GM23338 (cell line): ENCODE results near the gene THRA. TPM values are rescaled to one million over a fixed set of nuclear protein-coding genes. Genes with fewer than 3 reads are reported as not detected.

Experiments used
- ATAC-seq: fragments of 200-7000 bp; cut with Tn5 transposase; 3 replicates; pipeline ENCODE4 v1.9.1; 2020
- DNase-seq: peaks from one replicate; pipeline ENCODE4 v3.0.0-alpha.2; 2015; ENCODE audit warnings: low spot score
- H2AFZ ChIP-seq: fragments of 200-600 bp; sonication (generic); 2 replicates; pipeline ENCODE4 v1.8.0; 2016; ENCODE audit warnings: antibody characterized with exemption, mild to moderate bottlenecking, moderate library complexity
- H3F3A ChIP-seq: fragments of 200-600 bp; sonication (generic); replicated peaks from 2 replicates; pipeline ENCODE4 v1.8.0; 2017; ENCODE audit warnings: antibody characterized with exemption, mixed run types, low read depth
- H3K27ac ChIP-seq: fragments of 200-600 bp; sonication (generic); 2 replicates; pipeline ENCODE4 v1.6.1; 2016; ENCODE audit warnings: low read depth
- H3K27me3 ChIP-seq: fragments of 200-600 bp; sonication (generic); 2 replicates; pipeline ENCODE4 v1.8.0; 2016; ENCODE audit warnings: mild to moderate bottlenecking, mixed run types, moderate library complexity; ENCODE audit not compliant: insufficient read depth
- H3K36me3 ChIP-seq: fragments of 200-600 bp; sonication (generic); 2 replicates; pipeline ENCODE4 v1.8.0; 2016; ENCODE audit warnings: mild to moderate bottlenecking; ENCODE audit not compliant: insufficient read depth
- H3K4me1 ChIP-seq: fragments of 200-600 bp; sonication (generic); 2 replicates; pipeline ENCODE4 v1.8.0; 2016; ENCODE audit warnings: mild to moderate bottlenecking, moderate library complexity; ENCODE audit not compliant: insufficient read depth
- H3K4me2 ChIP-seq: fragments of 200-600 bp; sonication (generic); 2 replicates; pipeline ENCODE4 v1.7.1; 2017; ENCODE audit warnings: mixed run types
- H3K4me3 ChIP-seq: fragments of 200-600 bp; sonication (generic); 2 replicates; pipeline ENCODE4 v1.6.1; 2016; ENCODE audit warnings: mixed run types
- H3K79me2 ChIP-seq: fragments of 200-600 bp; sonication (generic); replicated peaks from 2 replicates; pipeline ENCODE4 v1.8.0; 2017; ENCODE audit warnings: mild to moderate bottlenecking; ENCODE audit not compliant: insufficient read depth
- H3K9me2 ChIP-seq: fragments of 200-600 bp; sonication (generic); 2 replicates; pipeline ENCODE4 v1.8.0; 2017; ENCODE audit not compliant: insufficient read depth
- H4K20me1 ChIP-seq: fragments of 200-600 bp; sonication (generic); replicated peaks from 2 replicates; pipeline ENCODE4 v1.8.0; 2017; ENCODE audit warnings: mild to moderate bottlenecking; ENCODE audit not compliant: insufficient read depth
- H3K27ac Mint-ChIP-seq: 2 replicates; pipeline ENCODE4 v1.8.0; 2020; ENCODE audit warnings: inconsistent platforms, mild to moderate bottlenecking, moderate library complexity, mixed read lengths
- H3K27me3 Mint-ChIP-seq: 3 replicates; pipeline ENCODE4 v1.8.0; 2022; ENCODE audit warnings: low read depth, mild to moderate bottlenecking, moderate library complexity, mixed read lengths, inconsistent platforms; ENCODE audit not compliant: insufficient read depth, poor library complexity
- H3K36me3 Mint-ChIP-seq: 3 replicates; pipeline ENCODE4 v1.8.0; 2021; ENCODE audit warnings: low read depth, mild to moderate bottlenecking, inconsistent platforms, moderate library complexity, mixed read lengths
- H3K4me1 Mint-ChIP-seq: 3 replicates; pipeline ENCODE4 v1.8.0; 2020; ENCODE audit warnings: mild to moderate bottlenecking, inconsistent platforms, mixed read lengths
- H3K4me3 Mint-ChIP-seq: 3 replicates; pipeline ENCODE4 v1.8.0; 2021; ENCODE audit warnings: moderate library complexity, mild to moderate bottlenecking, inconsistent platforms, mixed read lengths
- H3K9me3 Mint-ChIP-seq: 3 replicates; pipeline ENCODE4 v1.8.0; 2020; ENCODE audit warnings: moderate library complexity, mild to moderate bottlenecking, inconsistent platforms, mixed read lengths
- EZH2 ChIP-seq: fragments of 200-600 bp; sonication (generic); IDR thresholded peaks from one replicate; pipeline ENCODE4 v1.8.0; 2017; ENCODE audit warnings: antibody characterized with exemption, mild to moderate bottlenecking, low read depth; ENCODE audit not compliant: unreplicated experiment
- EZH2phosphoT487 ChIP-seq: fragments of 200-600 bp; sonication (generic); IDR thresholded peaks from one replicate; pipeline ENCODE4 v1.8.1; 2018; ENCODE audit warnings: antibody characterized with exemption; ENCODE audit not compliant: unreplicated experiment
- POLR2AphosphoS5 ChIP-seq: IDR thresholded peaks from 2 replicates; pipeline ENCODE4 v1.6.1; 2016; ENCODE audit warnings: antibody characterized with exemption, low read depth
- ZNF114 ChIP-seq: fragments of 250-450 bp; sonication (Bioruptor Pico); IDR thresholded peaks from 2 replicates; pipeline ENCODE4 v1.5.0; 2020; ENCODE audit warnings: mild to moderate bottlenecking, moderate library complexity
- ZNF331 ChIP-seq: fragments of 250-450 bp; sonication (Bioruptor Pico); IDR thresholded peaks from 2 replicates; pipeline ENCODE4 v1.5.0; 2020; ENCODE audit warnings: low read depth, mild to moderate bottlenecking, moderate library complexity
- polyA plus RNA-seq: library from polyadenylated mRNA; unstranded; fragments of >200 nt; fragmentation: Nextera tagmentation; extraction: Ambion mirVana; gene quantifications from 2 replicates; pipeline ENCODE4 v1.2.1, GENCODE V29; 2016
- total RNA-seq: library from RNA; depleted of rRNA; stranded (reverse); fragments of >200 nt; shearing (Covaris generic); gene quantifications from 2 replicates; pipeline ENCODE4 v1.2.3, GENCODE V29; 2014
- TF ChIP-seq, protein P1 (sequence below): IDR thresholded peaks from 2 replicates; pipeline ENCODE4 v1.6.1; 2016; ENCODE audit warnings: antibody characterized with exemption
- TF ChIP-seq, protein P2 (sequence below): IDR thresholded peaks from one replicate; pipeline ENCODE4 v1.6.1; 2018; ENCODE audit warnings: antibody characterized with exemption; ENCODE audit not compliant: unreplicated experiment
- TF ChIP-seq, protein P3 (sequence below): fragments of 250-450 bp; sonication (Bioruptor Pico); IDR thresholded peaks from 2 replicates; pipeline ENCODE4 v1.5.0; 2020; ENCODE audit warnings: mild to moderate bottlenecking, moderate library complexity
- TF ChIP-seq, protein P4 (sequence below), 2 experiments: fragments of 200-600 bp in 1 of 2; sonication (generic) in 1 of 2; conservative IDR thresholded peaks; 2 replicates each; pipeline versions ENCODE4 v1.5.1 to v1.6.1; 2016 to 2017; ENCODE audit warnings: antibody characterized with exemption in 2 of 2, low read depth in 2 of 2, mild to moderate bottlenecking in 2 of 2, moderate library complexity in 1 of 2

Gene THRA
- total and polyA plus RNA-seq, 2 experiments from 2014 or later: 3.4 to 10.5 TPM

DNA sequence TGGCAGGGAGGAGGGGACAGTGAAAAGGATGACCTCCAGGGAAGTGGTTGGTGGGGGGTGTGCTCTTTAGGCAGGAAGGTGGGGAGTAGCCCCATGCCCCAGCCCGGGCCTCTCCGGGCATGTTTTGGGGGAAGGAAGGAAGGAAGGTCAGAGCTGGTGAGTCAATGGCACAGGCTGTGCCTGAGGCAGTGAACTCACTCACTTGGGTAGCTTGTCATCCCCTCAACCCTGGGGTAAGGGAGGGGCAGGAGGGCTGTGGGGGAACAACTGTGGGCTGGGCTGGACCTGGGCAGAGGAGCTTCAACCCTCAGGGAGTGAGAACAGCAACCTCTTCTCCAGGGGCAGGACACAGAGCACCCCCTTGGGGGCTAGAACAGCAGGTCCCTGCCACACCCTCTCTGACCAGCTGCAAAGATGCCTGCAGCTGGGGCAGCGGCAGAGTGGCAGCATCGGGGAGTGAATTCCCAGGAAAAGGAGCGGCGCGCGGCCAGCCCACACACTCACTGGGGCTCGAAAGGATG is 41.3 kb upstream of the THRA start:
- no peaks in the 10 kb centered on the region for H3K79me2 ChIP-seq
- ATAC-seq (no peak), DNase-seq (no peak)
- peaks cover 22% of the 10 kb centered on the region for H3K4me1 ChIP-seq
- peak overlapping the region; percentile 31; the same call in 1 of the 2 replicates for H3K27ac Mint-ChIP-seq
- H3K4me3 ChIP-seq: no peak overlapping the region
- no peak overlapping the region for H3K4me2 ChIP-seq
- H3F3A ChIP-seq: peaks cover 7% of the 10 kb centered on the region
- TF ChIP-seq ZNF331 (CRISPR knock-in tag) (no peak), POLR2AphosphoS5 (no peak), EZH2 (no peak), EZH2phosphoT487 (no peak), ZNF114 (CRISPR knock-in tag) (no peak)
- TF ChIP-seq, protein P1, sequence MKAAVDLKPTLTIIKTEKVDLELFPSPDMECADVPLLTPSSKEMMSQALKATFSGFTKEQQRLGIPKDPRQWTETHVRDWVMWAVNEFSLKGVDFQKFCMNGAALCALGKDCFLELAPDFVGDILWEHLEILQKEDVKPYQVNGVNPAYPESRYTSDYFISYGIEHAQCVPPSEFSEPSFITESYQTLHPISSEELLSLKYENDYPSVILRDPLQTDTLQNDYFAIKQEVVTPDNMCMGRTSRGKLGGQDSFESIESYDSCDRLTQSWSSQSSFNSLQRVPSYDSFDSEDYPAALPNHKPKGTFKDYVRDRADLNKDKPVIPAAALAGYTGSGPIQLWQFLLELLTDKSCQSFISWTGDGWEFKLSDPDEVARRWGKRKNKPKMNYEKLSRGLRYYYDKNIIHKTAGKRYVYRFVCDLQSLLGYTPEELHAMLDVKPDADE: no peak
- TF ChIP-seq, protein P2, sequence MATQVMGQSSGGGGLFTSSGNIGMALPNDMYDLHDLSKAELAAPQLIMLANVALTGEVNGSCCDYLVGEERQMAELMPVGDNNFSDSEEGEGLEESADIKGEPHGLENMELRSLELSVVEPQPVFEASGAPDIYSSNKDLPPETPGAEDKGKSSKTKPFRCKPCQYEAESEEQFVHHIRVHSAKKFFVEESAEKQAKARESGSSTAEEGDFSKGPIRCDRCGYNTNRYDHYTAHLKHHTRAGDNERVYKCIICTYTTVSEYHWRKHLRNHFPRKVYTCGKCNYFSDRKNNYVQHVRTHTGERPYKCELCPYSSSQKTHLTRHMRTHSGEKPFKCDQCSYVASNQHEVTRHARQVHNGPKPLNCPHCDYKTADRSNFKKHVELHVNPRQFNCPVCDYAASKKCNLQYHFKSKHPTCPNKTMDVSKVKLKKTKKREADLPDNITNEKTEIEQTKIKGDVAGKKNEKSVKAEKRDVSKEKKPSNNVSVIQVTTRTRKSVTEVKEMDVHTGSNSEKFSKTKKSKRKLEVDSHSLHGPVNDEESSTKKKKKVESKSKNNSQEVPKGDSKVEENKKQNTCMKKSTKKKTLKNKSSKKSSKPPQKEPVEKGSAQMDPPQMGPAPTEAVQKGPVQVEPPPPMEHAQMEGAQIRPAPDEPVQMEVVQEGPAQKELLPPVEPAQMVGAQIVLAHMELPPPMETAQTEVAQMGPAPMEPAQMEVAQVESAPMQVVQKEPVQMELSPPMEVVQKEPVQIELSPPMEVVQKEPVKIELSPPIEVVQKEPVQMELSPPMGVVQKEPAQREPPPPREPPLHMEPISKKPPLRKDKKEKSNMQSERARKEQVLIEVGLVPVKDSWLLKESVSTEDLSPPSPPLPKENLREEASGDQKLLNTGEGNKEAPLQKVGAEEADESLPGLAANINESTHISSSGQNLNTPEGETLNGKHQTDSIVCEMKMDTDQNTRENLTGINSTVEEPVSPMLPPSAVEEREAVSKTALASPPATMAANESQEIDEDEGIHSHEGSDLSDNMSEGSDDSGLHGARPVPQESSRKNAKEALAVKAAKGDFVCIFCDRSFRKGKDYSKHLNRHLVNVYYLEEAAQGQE: no peak
- TF ChIP-seq, protein P3, sequence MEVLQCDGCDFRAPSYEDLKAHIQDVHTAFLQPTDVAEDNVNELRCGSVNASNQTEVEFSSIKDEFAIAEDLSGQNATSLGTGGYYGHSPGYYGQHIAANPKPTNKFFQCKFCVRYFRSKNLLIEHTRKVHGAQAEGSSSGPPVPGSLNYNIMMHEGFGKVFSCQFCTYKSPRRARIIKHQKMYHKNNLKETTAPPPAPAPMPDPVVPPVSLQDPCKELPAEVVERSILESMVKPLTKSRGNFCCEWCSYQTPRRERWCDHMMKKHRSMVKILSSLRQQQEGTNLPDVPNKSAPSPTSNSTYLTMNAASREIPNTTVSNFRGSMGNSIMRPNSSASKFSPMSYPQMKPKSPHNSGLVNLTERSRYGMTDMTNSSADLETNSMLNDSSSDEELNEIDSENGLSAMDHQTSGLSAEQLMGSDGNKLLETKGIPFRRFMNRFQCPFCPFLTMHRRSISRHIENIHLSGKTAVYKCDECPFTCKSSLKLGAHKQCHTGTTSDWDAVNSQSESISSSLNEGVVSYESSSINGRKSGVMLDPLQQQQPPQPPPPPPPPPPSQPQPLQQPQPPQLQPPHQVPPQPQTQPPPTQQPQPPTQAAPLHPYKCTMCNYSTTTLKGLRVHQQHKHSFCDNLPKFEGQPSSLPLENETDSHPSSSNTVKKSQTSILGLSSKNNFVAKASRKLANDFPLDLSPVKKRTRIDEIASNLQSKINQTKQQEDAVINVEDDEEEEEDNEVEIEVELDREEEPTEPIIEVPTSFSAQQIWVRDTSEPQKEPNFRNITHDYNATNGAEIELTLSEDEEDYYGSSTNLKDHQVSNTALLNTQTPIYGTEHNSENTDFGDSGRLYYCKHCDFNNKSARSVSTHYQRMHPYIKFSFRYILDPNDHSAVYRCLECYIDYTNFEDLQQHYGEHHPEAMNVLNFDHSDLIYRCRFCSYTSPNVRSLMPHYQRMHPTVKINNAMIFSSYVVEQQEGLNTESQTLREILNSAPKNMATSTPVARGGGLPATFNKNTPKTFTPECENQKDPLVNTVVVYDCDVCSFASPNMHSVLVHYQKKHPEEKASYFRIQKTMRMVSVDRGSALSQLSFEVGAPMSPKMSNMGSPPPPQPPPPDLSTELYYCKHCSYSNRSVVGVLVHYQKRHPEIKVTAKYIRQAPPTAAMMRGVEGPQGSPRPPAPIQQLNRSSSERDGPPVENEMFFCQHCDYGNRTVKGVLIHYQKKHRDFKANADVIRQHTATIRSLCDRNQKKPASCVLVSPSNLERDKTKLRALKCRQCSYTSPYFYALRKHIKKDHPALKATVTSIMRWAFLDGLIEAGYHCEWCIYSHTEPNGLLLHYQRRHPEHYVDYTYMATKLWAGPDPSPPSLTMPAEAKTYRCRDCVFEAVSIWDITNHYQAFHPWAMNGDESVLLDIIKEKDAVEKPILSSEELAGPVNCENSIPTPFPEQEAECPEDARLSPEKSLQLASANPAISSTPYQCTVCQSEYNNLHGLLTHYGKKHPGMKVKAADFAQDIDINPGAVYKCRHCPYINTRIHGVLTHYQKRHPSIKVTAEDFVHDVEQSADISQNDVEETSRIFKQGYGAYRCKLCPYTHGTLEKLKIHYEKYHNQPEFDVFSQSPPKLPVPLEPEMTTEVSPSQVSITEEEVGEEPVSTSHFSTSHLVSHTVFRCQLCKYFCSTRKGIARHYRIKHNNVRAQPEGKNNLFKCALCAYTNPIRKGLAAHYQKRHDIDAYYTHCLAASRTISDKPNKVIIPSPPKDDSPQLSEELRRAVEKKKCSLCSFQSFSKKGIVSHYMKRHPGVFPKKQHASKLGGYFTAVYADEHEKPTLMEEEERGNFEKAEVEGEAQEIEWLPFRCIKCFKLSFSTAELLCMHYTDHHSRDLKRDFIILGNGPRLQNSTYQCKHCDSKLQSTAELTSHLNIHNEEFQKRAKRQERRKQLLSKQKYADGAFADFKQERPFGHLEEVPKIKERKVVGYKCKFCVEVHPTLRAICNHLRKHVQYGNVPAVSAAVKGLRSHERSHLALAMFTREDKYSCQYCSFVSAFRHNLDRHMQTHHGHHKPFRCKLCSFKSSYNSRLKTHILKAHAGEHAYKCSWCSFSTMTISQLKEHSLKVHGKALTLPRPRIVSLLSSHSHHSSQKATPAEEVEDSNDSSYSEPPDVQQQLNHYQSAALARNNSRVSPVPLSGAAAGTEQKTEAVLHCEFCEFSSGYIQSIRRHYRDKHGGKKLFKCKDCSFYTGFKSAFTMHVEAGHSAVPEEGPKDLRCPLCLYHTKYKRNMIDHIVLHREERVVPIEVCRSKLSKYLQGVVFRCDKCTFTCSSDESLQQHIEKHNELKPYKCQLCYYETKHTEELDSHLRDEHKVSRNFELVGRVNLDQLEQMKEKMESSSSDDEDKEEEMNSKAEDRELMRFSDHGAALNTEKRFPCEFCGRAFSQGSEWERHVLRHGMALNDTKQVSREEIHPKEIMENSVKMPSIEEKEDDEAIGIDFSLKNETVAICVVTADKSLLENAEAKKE (CRISPR knock-in tag): no peak
- TF ChIP-seq, protein P4, sequence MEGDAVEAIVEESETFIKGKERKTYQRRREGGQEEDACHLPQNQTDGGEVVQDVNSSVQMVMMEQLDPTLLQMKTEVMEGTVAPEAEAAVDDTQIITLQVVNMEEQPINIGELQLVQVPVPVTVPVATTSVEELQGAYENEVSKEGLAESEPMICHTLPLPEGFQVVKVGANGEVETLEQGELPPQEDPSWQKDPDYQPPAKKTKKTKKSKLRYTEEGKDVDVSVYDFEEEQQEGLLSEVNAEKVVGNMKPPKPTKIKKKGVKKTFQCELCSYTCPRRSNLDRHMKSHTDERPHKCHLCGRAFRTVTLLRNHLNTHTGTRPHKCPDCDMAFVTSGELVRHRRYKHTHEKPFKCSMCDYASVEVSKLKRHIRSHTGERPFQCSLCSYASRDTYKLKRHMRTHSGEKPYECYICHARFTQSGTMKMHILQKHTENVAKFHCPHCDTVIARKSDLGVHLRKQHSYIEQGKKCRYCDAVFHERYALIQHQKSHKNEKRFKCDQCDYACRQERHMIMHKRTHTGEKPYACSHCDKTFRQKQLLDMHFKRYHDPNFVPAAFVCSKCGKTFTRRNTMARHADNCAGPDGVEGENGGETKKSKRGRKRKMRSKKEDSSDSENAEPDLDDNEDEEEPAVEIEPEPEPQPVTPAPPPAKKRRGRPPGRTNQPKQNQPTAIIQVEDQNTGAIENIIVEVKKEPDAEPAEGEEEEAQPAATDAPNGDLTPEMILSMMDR (conservative IDR thresholded peaks at IDR 0.05; ENCODE audit: low read depth in 2 of 2): no peak
- peaks cover 15% of the 10 kb centered on the region for H3K27me3 Mint-ChIP-seq
- no peak overlapping the region for H3K27ac ChIP-seq
- H3K27me3 ChIP-seq: no peaks in the 10 kb centered on the region
- no peak overlapping the region; the same call in 2 of the 3 replicates for H3K4me3 Mint-ChIP-seq
- no peaks in the 10 kb centered on the region for H4K20me1 ChIP-seq
- H3K9me2 ChIP-seq: no peaks in the 10 kb centered on the region
- H3K36me3 ChIP-seq: peaks cover 15% of the 10 kb centered on the region; the same call in 1 of the 2 replicates
- peaks cover 30% of the 10 kb centered on the region for H3K4me1 Mint-ChIP-seq
- H2AFZ ChIP-seq: no peak overlapping the region
- H3K9me3 Mint-ChIP-seq: no peaks in the 10 kb centered on the region
- H3K36me3 Mint-ChIP-seq: peaks cover 54% of the 10 kb centered on the region
